ENCODE data around the gene CYP19A1.

CYP19A1 gene

DNA sequence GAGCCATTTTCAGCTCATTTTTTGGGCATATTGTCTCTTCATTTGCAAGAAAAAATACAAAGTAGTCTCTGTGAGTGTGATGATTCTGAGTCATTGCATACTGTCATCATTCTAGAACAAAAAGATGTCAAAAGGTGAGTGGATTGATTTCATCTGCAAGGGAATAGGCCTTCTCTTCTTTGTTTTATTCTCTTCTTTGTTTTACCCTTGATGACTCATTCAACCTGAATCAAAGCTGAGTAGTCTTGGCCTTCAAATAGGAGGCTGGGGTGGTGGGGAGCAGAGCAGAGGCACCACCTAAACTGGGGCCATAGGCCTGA, 25.4 kb downstream of the CYP19A1 start:
- no peaks in the 10 kb centered on the region for H3K36me3 Mint-ChIP-seq (ENCODE audit: insufficient read depth)
- H3K27ac Mint-ChIP-seq = no peak overlapping the region
- no peaks in the 10 kb centered on the region for H3K4me1 Mint-ChIP-seq (ENCODE audit: low read depth in 2 of 2)
- ATAC-seq (replicated peaks) (no peak), DNase-seq (no peak)
- peaks cover 6 to 21% of the 10 kb centered on the region in 2 donors for H3K27me3 Mint-ChIP-seq
- H3K4me3 Mint-ChIP-seq = no peak overlapping the region
- H3K9me3 Mint-ChIP-seq = no peaks in the 10 kb centered on the region

DNA sequence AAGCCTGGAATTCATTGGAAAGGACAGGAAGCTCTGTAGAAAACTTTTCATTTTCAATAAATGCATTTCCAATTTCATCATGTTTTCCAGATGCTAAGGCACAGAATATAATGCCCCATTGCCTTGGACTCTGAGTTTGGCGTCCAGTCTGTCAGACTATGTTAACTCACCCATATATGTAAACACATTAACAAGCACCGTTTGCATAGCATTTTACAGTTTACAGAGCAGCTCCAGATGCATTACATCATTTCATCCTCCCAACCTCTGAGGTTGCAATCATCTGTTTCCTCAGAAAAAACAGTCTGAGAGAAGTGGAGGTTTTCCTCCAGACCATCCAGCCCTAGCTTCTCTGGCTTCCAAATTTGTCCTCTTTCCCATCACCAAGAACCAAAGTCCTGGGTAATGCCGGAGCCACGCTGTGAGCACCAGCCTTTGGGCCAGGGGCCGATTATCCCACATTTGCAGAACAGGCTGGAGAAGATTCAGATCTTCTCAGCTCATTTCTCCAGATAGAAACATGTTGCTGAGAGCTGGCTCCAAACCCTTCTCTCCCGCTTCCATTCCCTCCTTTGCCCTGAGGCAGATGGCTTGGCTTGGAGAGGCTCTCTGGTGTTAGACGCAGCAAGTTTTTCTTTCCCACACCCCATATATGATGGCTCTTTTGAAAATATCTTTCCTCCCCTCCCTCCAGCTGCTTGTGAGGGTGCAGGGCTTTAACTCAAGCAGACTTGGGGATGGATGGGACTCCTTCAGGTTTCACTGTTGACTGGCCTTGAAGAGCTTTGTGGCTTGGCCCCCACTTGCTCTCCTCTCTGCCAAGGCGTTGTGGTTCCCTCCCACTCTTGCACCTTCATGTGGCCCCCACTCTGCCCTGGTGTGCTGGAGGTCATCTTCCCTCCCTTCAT, 26.0 kb downstream of the CYP19A1 start:
- Mint-ChIP-seq H3K36me3 (ENCODE audit: insufficient read depth) (no peaks in the 10 kb centered on the region), H3K27me3 (peaks cover 6 to 22% of the 10 kb centered on the region in 2 donors), H3K4me1 (ENCODE audit: low read depth in 2 of 2) (no peaks in the 10 kb centered on the region), H3K9me3 (no peaks in the 10 kb centered on the region), H3K27ac (no peak overlapping the region), H3K4me3 (no peak overlapping the region)
- DNase-seq (no peak), ATAC-seq (replicated peaks) (no peak)

DNA sequence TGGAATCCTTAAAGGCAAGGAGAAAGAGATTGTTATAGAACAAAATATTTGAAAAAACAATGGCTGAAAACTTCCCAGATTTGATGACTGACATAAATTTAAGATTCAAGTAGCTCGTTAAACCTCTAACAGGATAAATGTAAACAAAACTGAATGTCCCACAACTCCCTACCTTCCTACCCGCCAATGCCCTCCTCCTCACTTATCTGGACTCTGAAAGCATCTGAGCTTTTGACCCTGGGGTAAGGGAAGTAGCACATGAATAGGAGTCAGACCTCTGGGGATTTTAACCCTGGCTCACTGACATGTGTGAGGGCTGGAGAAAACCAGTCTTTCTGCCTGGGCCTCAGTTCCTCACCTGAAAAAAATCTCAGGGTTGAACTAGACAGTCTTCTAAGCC, 26.9 kb downstream of the CYP19A1 start:
- H3K4me3 Mint-ChIP-seq = no peak overlapping the region
- ATAC-seq (replicated peaks) (no peak), DNase-seq (no peak)
- no peaks in the 10 kb centered on the region for H3K4me1 Mint-ChIP-seq (ENCODE audit: low read depth in 2 of 2)
- no peaks in the 10 kb centered on the region for H3K36me3 Mint-ChIP-seq (ENCODE audit: insufficient read depth)
- peaks cover 6 to 22% of the 10 kb centered on the region in 2 donors for H3K27me3 Mint-ChIP-seq
- no peaks in the 10 kb centered on the region for H3K9me3 Mint-ChIP-seq
- no peak overlapping the region for H3K27ac Mint-ChIP-seq

DNA sequence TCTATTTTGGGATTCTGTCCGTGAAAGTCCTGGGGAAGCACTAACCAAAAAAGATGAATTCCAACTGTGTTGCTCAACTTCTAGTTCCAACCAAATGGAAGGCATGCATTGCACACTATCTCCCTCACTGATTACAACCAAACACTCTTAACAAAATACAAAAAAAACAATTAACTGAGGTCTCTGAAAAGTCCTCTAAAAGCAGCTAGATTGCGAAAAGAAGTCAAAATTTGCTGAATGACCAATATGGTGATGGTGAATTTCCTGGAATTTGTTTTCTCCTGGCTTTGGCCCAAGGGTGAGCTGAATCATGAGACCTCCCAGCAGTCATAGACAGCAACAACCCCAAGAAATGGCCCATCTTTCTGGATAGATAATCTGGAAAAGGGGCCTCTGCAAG, 28.3 kb downstream of the CYP19A1 start:
- no peaks in the 10 kb centered on the region for H3K9me3 Mint-ChIP-seq
- ATAC-seq (replicated peaks) (no peak), DNase-seq (no peak)
- no peaks in the 10 kb centered on the region for H3K4me1 Mint-ChIP-seq (ENCODE audit: low read depth in 2 of 2)
- H3K27ac Mint-ChIP-seq = no peak overlapping the region
- no peak overlapping the region for H3K4me3 Mint-ChIP-seq
- peaks cover 9 to 29% of the 10 kb centered on the region in 2 donors for H3K27me3 Mint-ChIP-seq
- no peaks in the 10 kb centered on the region for H3K36me3 Mint-ChIP-seq (ENCODE audit: insufficient read depth)

DNA sequence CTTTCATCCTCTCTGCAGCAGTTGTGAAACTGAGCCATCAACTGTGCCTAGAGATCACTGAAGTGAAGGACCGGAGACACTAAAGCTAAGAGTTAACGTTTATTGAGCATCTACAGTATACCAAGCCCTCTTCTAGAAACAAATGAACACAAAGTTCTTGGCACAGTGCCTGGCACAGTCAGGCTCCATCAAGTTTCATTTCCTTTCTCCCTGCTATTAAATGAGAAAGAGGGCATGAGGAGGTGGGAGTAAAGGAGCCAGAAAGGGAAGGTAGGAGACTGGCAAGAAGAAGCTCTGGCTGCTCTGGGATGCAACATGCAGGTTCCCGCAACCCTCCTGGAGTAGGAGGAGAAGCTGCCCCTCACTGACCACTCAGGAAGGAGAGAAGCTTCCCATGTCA, 30.6 kb downstream of the CYP19A1 start:
- H3K9me3 Mint-ChIP-seq = no peaks in the 10 kb centered on the region
- peaks cover 18 to 33% of the 10 kb centered on the region in 2 donors for H3K27me3 Mint-ChIP-seq

DNA sequence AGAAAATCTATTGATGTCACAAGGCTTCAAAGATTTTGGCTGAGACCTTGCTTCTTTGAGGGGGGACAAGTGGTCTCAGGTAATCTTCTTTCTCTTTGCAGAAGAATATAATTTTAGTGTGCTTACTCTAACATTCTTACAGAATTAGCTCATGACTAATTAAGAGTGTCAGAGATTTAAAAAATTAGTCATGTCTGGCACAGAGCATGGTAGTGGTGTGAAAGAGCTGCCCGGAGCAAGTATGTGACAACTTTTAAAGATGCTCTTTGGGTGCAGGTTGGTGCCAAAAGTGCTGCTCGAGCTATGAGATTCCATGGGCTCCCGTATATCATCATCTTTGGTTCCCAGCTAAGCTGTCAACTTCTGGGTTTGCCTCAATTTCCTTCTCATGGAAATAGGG, 31.1 kb downstream of the CYP19A1 start:
- no peak for DNase-seq
- H3K36me3 Mint-ChIP-seq (ENCODE audit: insufficient read depth) = no peaks in the 10 kb centered on the region
- no peaks in the 10 kb centered on the region for H3K4me1 Mint-ChIP-seq (ENCODE audit: low read depth in 2 of 2)
- no peak overlapping the region for H3K4me3 Mint-ChIP-seq
- no peaks in the 10 kb centered on the region for H3K9me3 Mint-ChIP-seq
- no peak overlapping the region for H3K27ac Mint-ChIP-seq
- no peak for ATAC-seq (replicated peaks)
- peaks cover 14 to 33% of the 10 kb centered on the region in 2 donors for H3K27me3 Mint-ChIP-seq

More for the DNA sequence above, 30.6 kb downstream of the CYP19A1 start:
- no peaks in the 10 kb centered on the region for H3K36me3 Mint-ChIP-seq (ENCODE audit: insufficient read depth)
- no peak overlapping the region for H3K4me3 Mint-ChIP-seq
- no peak for ATAC-seq (replicated peaks)
- DNase-seq = no peak
- H3K4me1 Mint-ChIP-seq (ENCODE audit: low read depth in 2 of 2) = no peaks in the 10 kb centered on the region
- no peak overlapping the region for H3K27ac Mint-ChIP-seq

DNA sequence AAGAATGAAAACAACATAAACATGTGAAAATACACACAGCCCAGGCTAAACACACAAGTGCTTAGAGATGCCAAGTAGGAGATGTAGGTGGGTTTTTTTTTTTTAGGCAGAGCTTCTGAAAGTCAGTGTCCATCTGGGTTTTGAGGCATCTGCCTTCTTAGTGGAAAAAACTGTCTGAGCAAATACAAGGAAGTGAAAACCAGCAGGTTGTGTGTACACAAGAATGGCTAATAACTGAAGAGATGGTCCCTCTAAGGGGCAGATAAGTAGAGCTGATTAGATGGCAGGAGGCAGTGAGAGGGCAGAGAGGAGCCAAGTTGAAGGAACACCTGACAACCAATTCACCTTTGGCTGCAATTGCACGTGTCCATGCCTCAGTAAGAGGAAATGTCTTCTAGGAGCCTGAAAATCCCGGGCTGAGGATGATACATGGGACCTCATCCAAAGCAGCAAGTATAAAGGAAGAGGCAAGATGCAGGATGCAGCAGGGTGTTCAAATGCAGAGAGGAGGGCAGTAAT, 34.9 kb downstream of the CYP19A1 start:
- no peaks in the 10 kb centered on the region for H3K4me1 Mint-ChIP-seq (ENCODE audit: low read depth in 2 of 2)

DNA sequence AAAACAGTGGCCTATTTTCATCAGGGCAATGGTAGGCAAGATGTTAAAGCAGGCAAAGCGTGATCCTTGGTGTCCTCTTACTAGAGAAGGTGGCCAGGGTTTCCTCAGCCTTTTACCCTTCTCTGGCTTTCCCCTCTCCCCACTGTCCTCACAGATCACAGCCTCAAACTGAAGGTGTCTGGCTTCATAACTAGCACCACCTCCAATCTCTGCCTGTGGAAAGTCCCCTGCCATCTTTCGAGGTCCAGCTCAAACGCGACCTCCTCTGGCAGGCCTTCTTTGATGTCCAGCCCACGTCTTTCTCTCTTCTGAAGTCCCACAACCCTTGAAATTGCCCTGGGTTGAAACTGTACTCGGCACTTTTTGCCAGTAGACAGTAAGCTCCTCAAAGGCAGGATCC, 35.9 kb downstream of the CYP19A1 start:
- no peaks in the 10 kb centered on the region for H3K36me3 Mint-ChIP-seq (ENCODE audit: insufficient read depth)
- peaks cover 24 to 42% of the 10 kb centered on the region in 2 donors for H3K27me3 Mint-ChIP-seq
- no peak overlapping the region for H3K27ac Mint-ChIP-seq
- DNase-seq (no peak), ATAC-seq (replicated peaks) (no peak)
- H3K4me3 Mint-ChIP-seq = no peak overlapping the region
- H3K4me1 Mint-ChIP-seq (ENCODE audit: low read depth in 2 of 2) = no peaks in the 10 kb centered on the region
- H3K9me3 Mint-ChIP-seq = no peaks in the 10 kb centered on the region

More for the DNA sequence above, 34.9 kb downstream of the CYP19A1 start:
- H3K9me3 Mint-ChIP-seq = no peaks in the 10 kb centered on the region
- H3K27me3 Mint-ChIP-seq = peaks cover 24 to 47% of the 10 kb centered on the region in 2 donors
- ATAC-seq (replicated peaks) (no peak), DNase-seq (no peak)
- no peak overlapping the region for H3K4me3 Mint-ChIP-seq
- H3K27ac Mint-ChIP-seq = no peak overlapping the region
- no peaks in the 10 kb centered on the region for H3K36me3 Mint-ChIP-seq (ENCODE audit: insufficient read depth)

GRCh38 chr15:51299187-51300015, 39.0 kb downstream of the CYP19A1 start:
- H3K36me3 Mint-ChIP-seq (ENCODE audit: insufficient read depth) = no peaks in the 10 kb centered on the region
- H3K27ac Mint-ChIP-seq = no peak overlapping the region
- H3K9me3 Mint-ChIP-seq = no peaks in the 10 kb centered on the region
- peaks cover 26 to 32% of the 10 kb centered on the region in 2 donors for H3K27me3 Mint-ChIP-seq
- DNase-seq (no peak), ATAC-seq (replicated peaks) (no peak)
- H3K4me3 Mint-ChIP-seq = no peak overlapping the region
- no peaks in the 10 kb centered on the region for H3K4me1 Mint-ChIP-seq (ENCODE audit: low read depth in 2 of 2)

- Mint-ChIP-seq H3K36me3 (ENCODE audit: insufficient read depth) (no peaks in the 10 kb centered on the region), H3K4me3 (no peak overlapping the region), H3K9me3 (peaks cover 0 to 2% of the 10 kb centered on the region in 2 donors), H3K27me3 (peaks cover 23 to 32% of the 10 kb centered on the region in 2 donors), H3K27ac (no peak overlapping the region), H3K4me1 (ENCODE audit: low read depth in 2 of 2) (no peaks in the 10 kb centered on the region)
- ATAC-seq (replicated peaks) (no peak), DNase-seq (no peak)
Observed at GRCh38 chr15:51298620-51299019, 39.8 kb downstream of the CYP19A1 start.

DNA sequence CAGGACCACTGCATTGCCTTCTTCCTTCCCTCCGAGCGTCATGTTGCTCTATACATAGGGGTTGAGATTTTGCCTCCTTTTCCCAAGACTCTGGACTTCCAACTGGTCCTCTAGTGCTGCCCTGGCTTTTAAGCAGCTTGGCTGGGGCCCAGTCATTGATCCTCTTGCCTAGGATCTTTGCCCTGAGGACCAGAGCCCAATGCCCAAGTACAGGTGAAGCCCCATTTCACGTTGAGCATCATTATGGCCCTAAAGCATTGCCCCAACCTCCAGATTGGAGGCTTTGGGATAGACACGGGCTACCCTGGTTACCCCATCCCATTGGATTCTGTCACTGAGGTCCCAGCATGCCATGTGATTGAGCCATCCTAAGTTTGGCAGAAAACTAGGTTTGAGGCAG, 47.7 kb downstream of the CYP19A1 start:
- ATAC-seq (replicated peaks) (no peak), DNase-seq (no peak)
- Mint-ChIP-seq H3K36me3 (ENCODE audit: insufficient read depth) (no peaks in the 10 kb centered on the region), H3K4me1 (ENCODE audit: low read depth in 2 of 2) (no peaks in the 10 kb centered on the region), H3K27me3 (peaks cover 11 to 29% of the 10 kb centered on the region in 2 donors), H3K4me3 (no peak overlapping the region), H3K27ac (no peak overlapping the region), H3K9me3 (peaks cover 0 to 6% of the 10 kb centered on the region in 2 donors)

- Mint-ChIP-seq H3K4me3 (no peak overlapping the region), H3K27me3 (peaks cover 7 to 32% of the 10 kb centered on the region in 2 donors), H3K4me1 (ENCODE audit: low read depth in 2 of 2) (no peaks in the 10 kb centered on the region), H3K27ac (no peak overlapping the region), H3K36me3 (ENCODE audit: insufficient read depth) (no peaks in the 10 kb centered on the region), H3K9me3 (peaks cover 0 to 6% of the 10 kb centered on the region in 2 donors)
- DNase-seq (no peak), ATAC-seq (replicated peaks) (no peak)
Observed at GRCh38 chr15:51289290-51289689, 49.1 kb downstream of the CYP19A1 start.

DNA sequence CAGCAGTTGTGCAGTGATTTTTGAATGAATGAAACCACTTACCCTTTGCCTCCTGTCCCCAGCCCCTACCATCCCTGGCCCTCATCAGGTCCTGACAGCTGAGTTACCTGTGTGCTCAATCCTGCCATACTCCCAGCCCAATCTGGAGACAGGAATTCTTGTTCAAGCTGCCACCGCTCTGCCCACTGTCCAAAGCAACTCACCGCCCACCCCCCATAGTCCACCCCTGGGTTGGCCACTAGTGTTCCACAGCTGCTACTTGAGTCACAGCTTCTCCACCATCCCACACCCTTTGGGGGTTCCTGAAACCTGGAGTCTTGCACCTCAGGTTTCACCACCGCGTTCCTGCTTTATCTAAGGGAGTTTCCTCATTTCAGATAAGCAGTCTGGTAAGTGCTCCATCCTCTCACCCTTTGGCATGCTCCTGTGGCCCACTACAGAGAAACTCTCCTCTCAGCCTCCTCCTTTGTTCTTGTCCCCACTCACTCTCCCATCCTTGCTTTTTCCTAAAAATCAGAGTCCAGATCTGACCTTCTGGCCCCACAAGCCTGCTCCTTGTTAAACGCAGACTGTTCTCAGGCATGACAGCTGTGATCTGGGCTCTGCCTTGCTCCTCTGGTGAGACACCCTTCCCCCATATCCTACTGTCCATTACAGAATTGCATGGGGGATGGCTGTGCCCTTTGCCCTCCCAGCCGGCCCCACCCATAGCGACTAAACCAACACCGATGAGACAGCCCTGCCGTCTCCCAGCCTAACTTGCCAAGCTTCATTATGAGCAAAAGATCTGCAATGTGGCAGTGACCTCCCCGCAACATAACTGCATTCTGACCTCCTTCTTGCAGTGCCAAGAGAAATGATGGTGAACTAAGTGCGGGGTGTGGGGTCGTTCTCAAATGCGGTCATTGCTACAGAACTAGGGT, 50.0 kb downstream of the CYP19A1 start:
- Mint-ChIP-seq H3K4me3 (no peak overlapping the region), H3K9me3 (peaks cover 0 to 2% of the 10 kb centered on the region in 2 donors), H3K27ac (no peak overlapping the region), H3K27me3 (peaks cover 7 to 32% of the 10 kb centered on the region in 2 donors), H3K36me3 (ENCODE audit: insufficient read depth) (no peaks in the 10 kb centered on the region), H3K4me1 (ENCODE audit: low read depth in 2 of 2) (no peaks in the 10 kb centered on the region)
- ATAC-seq (replicated peaks) (no peak), DNase-seq (no peak)

Measured in effector memory CD8-positive, alpha-beta T cell (primary cell).